ENCODE measurements around the gene GNAT1.

DNA sequence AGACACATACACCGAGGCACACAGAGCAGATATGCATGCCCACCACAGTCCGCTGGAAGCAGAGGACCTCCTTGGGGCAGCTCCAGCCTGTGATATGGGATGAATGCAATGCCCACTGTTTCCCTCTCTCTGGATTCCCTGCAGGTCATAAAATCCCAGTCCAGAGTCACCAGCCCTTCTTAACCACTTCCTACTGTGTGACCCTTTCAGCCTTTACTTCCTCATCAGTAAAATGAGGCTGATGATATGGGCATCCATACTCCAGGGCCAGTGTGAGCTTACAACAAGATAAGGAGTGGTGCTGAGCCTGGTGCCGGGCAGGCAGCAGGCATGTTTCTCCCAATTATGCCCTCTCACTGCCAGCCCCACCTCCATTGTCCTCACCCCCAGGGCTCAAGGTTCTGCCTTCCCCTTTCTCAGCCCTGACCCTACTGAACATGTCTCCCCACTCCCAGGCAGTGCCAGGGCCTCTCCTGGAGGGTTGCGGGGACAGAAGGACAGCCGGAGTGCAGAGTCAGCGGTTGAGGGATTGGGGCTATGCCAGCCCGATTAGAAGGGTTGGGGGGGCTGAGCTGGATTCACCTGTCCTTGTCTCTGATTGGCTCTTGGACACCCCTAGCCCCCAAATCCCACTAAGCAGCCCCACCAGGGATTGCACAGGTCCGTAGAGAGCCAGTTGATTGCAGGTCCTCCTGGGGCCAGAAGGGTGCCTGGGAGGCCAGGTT is at the start of gene GNAT1:
- TF ChIP-seq, protein P1, sequence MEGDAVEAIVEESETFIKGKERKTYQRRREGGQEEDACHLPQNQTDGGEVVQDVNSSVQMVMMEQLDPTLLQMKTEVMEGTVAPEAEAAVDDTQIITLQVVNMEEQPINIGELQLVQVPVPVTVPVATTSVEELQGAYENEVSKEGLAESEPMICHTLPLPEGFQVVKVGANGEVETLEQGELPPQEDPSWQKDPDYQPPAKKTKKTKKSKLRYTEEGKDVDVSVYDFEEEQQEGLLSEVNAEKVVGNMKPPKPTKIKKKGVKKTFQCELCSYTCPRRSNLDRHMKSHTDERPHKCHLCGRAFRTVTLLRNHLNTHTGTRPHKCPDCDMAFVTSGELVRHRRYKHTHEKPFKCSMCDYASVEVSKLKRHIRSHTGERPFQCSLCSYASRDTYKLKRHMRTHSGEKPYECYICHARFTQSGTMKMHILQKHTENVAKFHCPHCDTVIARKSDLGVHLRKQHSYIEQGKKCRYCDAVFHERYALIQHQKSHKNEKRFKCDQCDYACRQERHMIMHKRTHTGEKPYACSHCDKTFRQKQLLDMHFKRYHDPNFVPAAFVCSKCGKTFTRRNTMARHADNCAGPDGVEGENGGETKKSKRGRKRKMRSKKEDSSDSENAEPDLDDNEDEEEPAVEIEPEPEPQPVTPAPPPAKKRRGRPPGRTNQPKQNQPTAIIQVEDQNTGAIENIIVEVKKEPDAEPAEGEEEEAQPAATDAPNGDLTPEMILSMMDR (optimal IDR thresholded peaks at IDR 0.05 in 1 of 3, IDR thresholded peaks at IDR 0.05 in 1 of 3, conservative IDR thresholded peaks at IDR 0.05 in 1 of 3; ENCODE audit: extremely low read depth in 1 of 3, insufficient read depth in 2 of 3, low read length in 3 of 3), result no peak
- TF ChIP-seq EZH2 (IDR thresholded peaks at IDR 0.05; ENCODE audit: low read length), result no peak
